Liver (tissue), 9 donors: Measurements from ENCODE around the gene LRRC36. TPM values are rescaled to one million over a fixed set of nuclear protein-coding genes. Genes with fewer than 3 reads are reported as not detected.

ENCODE experiments used
- DNase-seq: peaks from one replicate; pipeline ENCODE4 v3.0.0-alpha.2; 2017; ENCODE audit warnings: low spot score
- H3K27ac ChIP-seq, 2 donors: one replicate each; pipeline ENCODE4 v1.7.0; 2013; ENCODE audit warnings: inconsistent platforms in 2 of 2, low read length in 2 of 2, control low read depth in 1 of 2, low read depth in 1 of 2, mild to moderate bottlenecking in 1 of 2
- H3K27me3 ChIP-seq, 4 donors: one replicate each; pipeline versions ENCODE4 v1.6.1 to v1.7.0; 2013; ENCODE audit warnings: low read length in 3 of 4, inconsistent platforms in 1 of 4, mild to moderate bottlenecking in 1 of 4, moderate library complexity in 1 of 4; ENCODE audit not compliant: control insufficient read depth in 4 of 4, insufficient read depth in 4 of 4
- H3K36me3 ChIP-seq, 4 donors: one replicate each; pipeline versions ENCODE4 v1.6.1 to v1.7.0; 2013; ENCODE audit warnings: low read length in 3 of 4, mild to moderate bottlenecking in 3 of 4, low read depth in 1 of 4, moderate library complexity in 1 of 4; ENCODE audit not compliant: control insufficient read depth in 4 of 4, insufficient read depth in 3 of 4
- H3K4me1 ChIP-seq, 4 donors: one replicate each; pipeline versions ENCODE4 v1.6.1 to v1.7.0; 2013; ENCODE audit warnings: low read length in 3 of 4, mild to moderate bottlenecking in 3 of 4, moderate library complexity in 1 of 4; ENCODE audit not compliant: control insufficient read depth in 4 of 4, insufficient read depth in 4 of 4
- H3K4me3 ChIP-seq, 3 donors: one replicate each; pipeline versions ENCODE4 v1.6.1 to v1.7.0; 2013; ENCODE audit warnings: low read length in 3 of 3, control low read depth in 1 of 3, low read depth in 1 of 3, mild to moderate bottlenecking in 1 of 3
- H3K9ac ChIP-seq, 2 donors: one replicate each; pipeline ENCODE4 v1.7.0; 2013; ENCODE audit warnings: low read length in 2 of 2, mild to moderate bottlenecking in 2 of 2, moderate library complexity in 2 of 2, control low read depth in 1 of 2, low read depth in 1 of 2
- H3K9me3 ChIP-seq, 4 donors: one replicate each; pipeline versions ENCODE4 v1.6.1 to v1.7.0; 2013; ENCODE audit warnings: low read length in 3 of 4; ENCODE audit not compliant: control insufficient read depth in 4 of 4
- ATF3 ChIP-seq: IDR thresholded peaks from 2 replicates; pipeline ENCODE4 v1.6.1; 2016; ENCODE audit warnings: antibody characterized with exemption
- EGR1 ChIP-seq, 2 donors: IDR thresholded peaks; 2 replicates each; pipeline ENCODE4 v1.6.1; 2016 to 2018; ENCODE audit warnings: antibody characterized with exemption in 2 of 2, low read depth in 2 of 2
- FOXA1 ChIP-seq: IDR thresholded peaks from 2 replicates; pipeline ENCODE4 v1.6.1; 2016; ENCODE audit warnings: antibody characterized with exemption
- FOXA2 ChIP-seq: IDR thresholded peaks from 2 replicates; pipeline ENCODE4 v1.6.1; 2016; ENCODE audit warnings: antibody characterized with exemption
- GABPA ChIP-seq, 2 donors: IDR thresholded peaks in 1 of 2; conservative IDR thresholded peaks in 1 of 2; 2 replicates each; pipeline ENCODE4 v1.6.1; 2016; ENCODE audit warnings: antibody characterized with exemption in 2 of 2, mild to moderate bottlenecking in 1 of 2, moderate library complexity in 1 of 2
- HNF4A ChIP-seq, 2 donors: conservative IDR thresholded peaks; 2 replicates each; pipeline ENCODE4 v1.6.1; 2016; ENCODE audit warnings: antibody characterized with exemption in 2 of 2, mild to moderate bottlenecking in 2 of 2
- HNF4G ChIP-seq: IDR thresholded peaks from 2 replicates; pipeline ENCODE4 v1.6.1; 2016; ENCODE audit warnings: antibody characterized with exemption
- JUND ChIP-seq, 2 donors: IDR thresholded peaks; 2 replicates each; pipeline ENCODE4 v1.6.1; 2016; ENCODE audit warnings: antibody characterized with exemption in 2 of 2
- MAX ChIP-seq: IDR thresholded peaks from 2 replicates; pipeline ENCODE4 v1.6.1; 2016; ENCODE audit warnings: antibody characterized with exemption
- NR2F2 ChIP-seq: IDR thresholded peaks from 2 replicates; pipeline ENCODE4 v1.6.1; 2016; ENCODE audit warnings: antibody characterized with exemption
- REST ChIP-seq: IDR thresholded peaks from 2 replicates; pipeline ENCODE4 v1.6.1; 2016; ENCODE audit warnings: antibody characterized with exemption, mild to moderate bottlenecking
- RXRA ChIP-seq, 2 donors: IDR thresholded peaks; 2 replicates each; pipeline ENCODE4 v1.6.1; 2017 to 2018; ENCODE audit warnings: antibody characterized with exemption in 2 of 2, mild to moderate bottlenecking in 1 of 2
- SP1 ChIP-seq: IDR thresholded peaks from 2 replicates; pipeline ENCODE4 v1.6.1; 2018; ENCODE audit warnings: antibody characterized with exemption, mild to moderate bottlenecking
- TAF1 ChIP-seq: conservative IDR thresholded peaks from 2 replicates; pipeline ENCODE4 v1.6.1; 2016; ENCODE audit warnings: antibody characterized with exemption, mild to moderate bottlenecking
- YY1 ChIP-seq: IDR thresholded peaks from 2 replicates; pipeline ENCODE4 v1.6.1; 2016; ENCODE audit warnings: antibody characterized with exemption, mild to moderate bottlenecking
- ZBTB33 ChIP-seq: IDR thresholded peaks from 2 replicates; pipeline ENCODE4 v1.6.1; 2016; ENCODE audit warnings: antibody characterized with exemption
- WGBS: extraction: QIAGEN DNeasy Blood & Tissue Kit; methylation state at CpG from one replicate; pipeline ENCODE4 v1.1.7; 2013; 5-methylcytosine and 5-hydroxymethylcytosine counted together
- polyA plus RNA-seq, 2 donors: library from polyadenylated mRNA; stranded (reverse) in 1 of 2; unstranded in 1 of 2; fragments of 200-250 nt in 1 of 2; fragments of >200 nt in 1 of 2; fragmentation: Nextera tagmentation in 1 of 2; extraction: Ambion mirVana in 1 of 2; gene quantifications; one replicate each; pipeline versions ENCODE4 v1.2.1 to v1.2.3, GENCODE V29; 2013 to 2015
- total RNA-seq, 2 donors: library from RNA; depleted of rRNA; stranded (reverse); fragments of >200 nt; gene quantifications; one replicate each; pipeline ENCODE4 v1.2.3, GENCODE V29; 2014
- donor health status: healthy.
- donor health status: healthy.
- donor health status: healthy.
- donor health status: healthy.
- donor health status: healthy.

Gene LRRC36
- total and polyA plus RNA-seq, 4 donors: 0.08 TPM; not detected in 3

GRCh38 chr16:67425580-67425979 lies 99.0 kb downstream of the LRRC36 start:
- WGBS: 68% methylated on average over 4 of the region's 4 CpGs
- no peak overlapping the region for H3K4me3 ChIP-seq
- H3K36me3 ChIP-seq: no peaks in the 10 kb centered on the region
- peaks cover 0 to 4% (median 0%) of the 10 kb centered on the region in 4 donors for H3K27me3 ChIP-seq
- DNase-seq: no peak
- H3K9me3 ChIP-seq: no peaks in the 10 kb centered on the region
- no peak overlapping the region for H3K9ac ChIP-seq
- H3K27ac ChIP-seq: no peak overlapping the region
- TF ChIP-seq MAX (no peak), GABPA (IDR thresholded peaks at IDR 0.05 in 1 of 2, conservative IDR thresholded peaks at IDR 0.05 in 1 of 2) (no peak), ZBTB33 (no peak), NR2F2 (no peak), HNF4G (no peak), YY1 (no peak), FOXA1 (no peak), REST (no peak), SP1 (no peak), ATF3 (no peak), FOXA2 (no peak)
- peaks cover 3 to 25% (median 23%) of the 10 kb centered on the region in 4 donors for H3K4me1 ChIP-seq

DNA sequence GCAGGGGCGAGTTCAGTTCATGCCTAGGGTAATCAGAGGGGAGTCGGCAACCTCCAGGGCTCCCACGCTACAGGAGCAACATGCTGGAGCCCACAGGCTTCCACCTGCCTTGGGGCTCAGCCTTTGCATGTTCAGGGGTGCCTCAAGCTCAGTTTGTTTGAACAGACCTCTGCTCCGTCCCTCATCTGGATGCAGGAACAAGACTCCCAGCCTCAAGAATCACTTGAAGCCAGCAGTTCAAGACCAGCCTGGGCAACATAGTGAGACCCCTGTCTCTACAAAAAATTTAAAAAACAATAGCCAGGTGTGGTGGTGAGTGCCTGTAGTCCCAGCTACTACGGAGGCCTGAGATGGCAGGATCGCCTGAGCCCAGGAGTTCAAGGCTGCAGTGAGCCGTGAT lies 99.4 kb downstream of the LRRC36 start:
- WGBS: 77% methylated on average over 7 of the region's 7 CpGs
- Histone ChIP-seq H3K9me3 (no peaks in the 10 kb centered on the region), H3K27me3 (peaks cover 0 to 4% (median 0%) of the 10 kb centered on the region in 4 donors), H3K27ac (no peak overlapping the region), H3K9ac (no peak overlapping the region), H3K4me3 (no peak overlapping the region), H3K36me3 (no peaks in the 10 kb centered on the region), H3K4me1 (peaks cover 3 to 26% (median 23%) of the 10 kb centered on the region in 4 donors)
- no peak for DNase-seq
- no peak for TF ChIP-seq HNF4A (conservative IDR thresholded peaks at IDR 0.05)

DNA sequence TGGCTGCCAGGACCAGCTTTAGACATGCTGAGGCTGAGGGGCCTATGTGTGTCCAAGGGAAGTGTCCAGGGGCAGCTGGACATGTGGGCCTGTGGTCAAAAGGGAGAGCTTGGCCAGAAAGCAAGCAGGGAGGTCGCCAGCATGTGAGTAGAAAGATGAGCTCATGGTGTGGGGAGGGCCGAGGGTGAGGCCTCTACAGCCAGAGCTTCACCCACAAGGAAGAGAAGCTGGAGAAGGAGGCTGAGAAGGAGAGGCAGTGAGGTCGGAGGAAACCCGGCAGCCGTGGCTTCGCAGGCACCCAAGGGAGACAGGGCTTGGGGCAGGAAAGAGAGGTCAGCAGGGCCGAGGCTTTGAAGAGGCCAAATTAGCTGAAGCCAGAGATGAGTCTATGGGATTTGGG lies 100.3 kb downstream of the LRRC36 start:
- H3K4me1 ChIP-seq: peaks cover 10 to 34% (median 30%) of the 10 kb centered on the region in 4 donors
- no peaks in the 10 kb centered on the region for H3K9me3 ChIP-seq
- 84% methylated on average over 7 of the region's 7 CpGs for WGBS
- H3K9ac ChIP-seq: no peak overlapping the region
- peaks cover 0 to 4% (median 0%) of the 10 kb centered on the region in 4 donors for H3K27me3 ChIP-seq
- no peak overlapping the region for H3K27ac ChIP-seq
- TF ChIP-seq ZBTB33: no peak
- no peak for TF ChIP-seq RXRA (IDR thresholded peaks at IDR 0.05)
- no peak for TF ChIP-seq YY1
- TF ChIP-seq EGR1 (IDR thresholded peaks at IDR 0.05; ENCODE audit: low read depth in 2 of 2): no peak
- TF ChIP-seq JUND (IDR thresholded peaks at IDR 0.05): no peak
- TF ChIP-seq TAF1: no peak
- TF ChIP-seq FOXA2: no peak
- no peak for DNase-seq
- no peak overlapping the region for H3K4me3 ChIP-seq
- H3K36me3 ChIP-seq: no peaks in the 10 kb centered on the region
